ENCODE measurements around the gene ENTPD2.
"Not testable (repeated sequence)": the region's sequence is repeated elsewhere in the genome, so short reads cannot be mapped to it uniquely, and the experiment has no call there.

- not testable (repeated sequence) for TF ChIP-seq RAD21 (IDR thresholded peaks at IDR 0.05; ENCODE audit: low read length); SMC3 (IDR thresholded peaks at IDR 0.05; ENCODE audit: low read depth, low read length); USF2 (IDR thresholded peaks at IDR 0.05; ENCODE audit: low read depth, low read length); POLR2A (IDR thresholded peaks at IDR 0.05; ENCODE audit: low read depth, low read length); CEBPB (IDR thresholded peaks at IDR 0.05; ENCODE audit: low read depth, low read length); RFX5 (IDR thresholded peaks at IDR 0.05; ENCODE audit: low read depth, low read length); ELK1 (IDR thresholded peaks at IDR 0.05; ENCODE audit: borderline replicate concordance, low read depth, low read length)
- TF ChIP-seq CTCF (conservative IDR thresholded peaks at IDR 0.05; ENCODE audit: low read depth, low read length), result peak; percentile 38
These were observed 49.6 kb downstream of the ENTPD2 start for GRCh38 chr9:137004285-137004684.

Data from IMR-90 (cell line).